ENCODE data around the gene ERCC6L2. TPM values are rescaled to one million over a fixed set of nuclear protein-coding genes. Genes with fewer than 3 reads are reported as not detected.
A peak's percentile ranks its signal among the peaks of the same experiment; 100 is the strongest.

ERCC6L2 gene
- total and polyA plus RNA-seq, 10 of the 15 experiments (the other 5 are each of a cell fraction or from before 2014, with no cell fraction given): 8.1 to 45.0 (median 22.6) TPM

DNA sequence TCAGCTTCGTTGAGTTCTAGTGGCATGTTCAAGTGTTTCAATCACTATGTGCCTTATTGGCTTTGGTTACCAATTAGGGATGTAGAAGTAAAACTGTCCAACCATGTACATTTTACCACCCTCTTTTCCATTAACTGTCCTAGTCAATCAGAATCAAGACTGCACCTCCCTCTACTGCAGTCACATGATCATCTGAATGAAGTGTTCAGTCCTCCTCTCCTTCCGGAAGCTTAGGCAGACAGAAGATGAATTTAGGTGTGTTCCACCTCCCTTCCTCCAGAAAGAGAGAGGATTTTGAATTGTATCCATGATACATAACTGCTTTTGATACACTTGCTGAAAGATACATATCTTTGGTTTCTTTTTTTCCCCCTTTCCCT lies 133.7 kb downstream of the ERCC6L2 start (continued):
- TF ChIP-seq, protein P1, sequence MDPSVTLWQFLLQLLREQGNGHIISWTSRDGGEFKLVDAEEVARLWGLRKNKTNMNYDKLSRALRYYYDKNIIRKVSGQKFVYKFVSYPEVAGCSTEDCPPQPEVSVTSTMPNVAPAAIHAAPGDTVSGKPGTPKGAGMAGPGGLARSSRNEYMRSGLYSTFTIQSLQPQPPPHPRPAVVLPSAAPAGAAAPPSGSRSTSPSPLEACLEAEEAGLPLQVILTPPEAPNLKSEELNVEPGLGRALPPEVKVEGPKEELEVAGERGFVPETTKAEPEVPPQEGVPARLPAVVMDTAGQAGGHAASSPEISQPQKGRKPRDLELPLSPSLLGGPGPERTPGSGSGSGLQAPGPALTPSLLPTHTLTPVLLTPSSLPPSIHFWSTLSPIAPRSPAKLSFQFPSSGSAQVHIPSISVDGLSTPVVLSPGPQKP (IDR thresholded peaks at IDR 0.05; ENCODE audit: low read depth, low read length): no peak
- TF ChIP-seq, protein P2, sequence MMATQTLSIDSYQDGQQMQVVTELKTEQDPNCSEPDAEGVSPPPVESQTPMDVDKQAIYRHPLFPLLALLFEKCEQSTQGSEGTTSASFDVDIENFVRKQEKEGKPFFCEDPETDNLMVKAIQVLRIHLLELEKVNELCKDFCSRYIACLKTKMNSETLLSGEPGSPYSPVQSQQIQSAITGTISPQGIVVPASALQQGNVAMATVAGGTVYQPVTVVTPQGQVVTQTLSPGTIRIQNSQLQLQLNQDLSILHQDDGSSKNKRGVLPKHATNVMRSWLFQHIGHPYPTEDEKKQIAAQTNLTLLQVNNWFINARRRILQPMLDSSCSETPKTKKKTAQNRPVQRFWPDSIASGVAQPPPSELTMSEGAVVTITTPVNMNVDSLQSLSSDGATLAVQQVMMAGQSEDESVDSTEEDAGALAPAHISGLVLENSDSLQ (IDR thresholded peaks at IDR 0.05): no peak
- TF ChIP-seq, protein P3, sequence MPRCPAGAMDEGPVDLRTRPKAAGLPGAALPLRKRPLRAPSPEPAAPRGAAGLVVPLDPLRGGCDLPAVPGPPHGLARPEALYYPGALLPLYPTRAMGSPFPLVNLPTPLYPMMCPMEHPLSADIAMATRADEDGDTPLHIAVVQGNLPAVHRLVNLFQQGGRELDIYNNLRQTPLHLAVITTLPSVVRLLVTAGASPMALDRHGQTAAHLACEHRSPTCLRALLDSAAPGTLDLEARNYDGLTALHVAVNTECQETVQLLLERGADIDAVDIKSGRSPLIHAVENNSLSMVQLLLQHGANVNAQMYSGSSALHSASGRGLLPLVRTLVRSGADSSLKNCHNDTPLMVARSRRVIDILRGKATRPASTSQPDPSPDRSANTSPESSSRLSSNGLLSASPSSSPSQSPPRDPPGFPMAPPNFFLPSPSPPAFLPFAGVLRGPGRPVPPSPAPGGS (IDR thresholded peaks at IDR 0.05; ENCODE audit: borderline replicate concordance, insufficient read depth, low read depth, low read length, poor library complexity, severe bottlenecking): no peak
- TF ChIP-seq TCF7 (IDR thresholded peaks at IDR 0.05; ENCODE audit: borderline replicate concordance): no peak

DNA sequence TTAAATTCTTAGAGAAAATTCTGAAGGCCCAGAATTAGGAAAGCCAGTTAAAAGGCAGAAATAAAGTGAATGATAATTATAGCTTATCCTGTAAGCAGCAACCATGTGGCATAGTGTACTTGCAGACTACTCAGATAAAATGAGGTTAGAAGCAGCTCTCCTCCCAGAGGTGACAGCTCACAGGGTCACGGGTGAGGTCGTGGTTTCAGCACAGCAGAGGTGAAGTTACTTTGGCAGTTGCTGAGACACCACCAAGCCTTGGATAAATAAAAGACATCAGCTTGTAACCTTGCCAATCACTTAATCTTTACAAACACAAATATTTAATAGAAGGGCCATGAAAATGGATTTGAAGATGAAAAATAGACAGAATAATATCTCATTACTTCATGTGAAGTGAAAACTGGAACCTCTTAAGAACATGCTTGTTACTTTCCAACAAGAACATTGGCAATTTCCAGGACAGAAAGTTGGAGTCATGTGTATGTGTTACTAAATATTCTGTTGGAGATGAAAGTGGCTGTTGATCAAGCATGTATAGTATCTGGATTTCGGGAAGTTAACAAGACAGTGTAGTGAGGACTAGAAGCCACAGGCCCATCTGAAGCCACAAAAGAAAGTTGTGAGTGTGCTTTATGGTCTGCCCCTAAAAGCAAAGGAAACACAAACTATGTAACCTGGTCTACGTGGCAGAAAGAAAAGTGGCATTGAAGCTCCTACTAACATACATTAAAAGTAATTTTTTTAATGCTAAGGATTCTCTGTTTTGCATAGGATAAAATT lies 134.4 kb downstream of the ERCC6L2 start:
- TF ChIP-seq, protein P4, sequence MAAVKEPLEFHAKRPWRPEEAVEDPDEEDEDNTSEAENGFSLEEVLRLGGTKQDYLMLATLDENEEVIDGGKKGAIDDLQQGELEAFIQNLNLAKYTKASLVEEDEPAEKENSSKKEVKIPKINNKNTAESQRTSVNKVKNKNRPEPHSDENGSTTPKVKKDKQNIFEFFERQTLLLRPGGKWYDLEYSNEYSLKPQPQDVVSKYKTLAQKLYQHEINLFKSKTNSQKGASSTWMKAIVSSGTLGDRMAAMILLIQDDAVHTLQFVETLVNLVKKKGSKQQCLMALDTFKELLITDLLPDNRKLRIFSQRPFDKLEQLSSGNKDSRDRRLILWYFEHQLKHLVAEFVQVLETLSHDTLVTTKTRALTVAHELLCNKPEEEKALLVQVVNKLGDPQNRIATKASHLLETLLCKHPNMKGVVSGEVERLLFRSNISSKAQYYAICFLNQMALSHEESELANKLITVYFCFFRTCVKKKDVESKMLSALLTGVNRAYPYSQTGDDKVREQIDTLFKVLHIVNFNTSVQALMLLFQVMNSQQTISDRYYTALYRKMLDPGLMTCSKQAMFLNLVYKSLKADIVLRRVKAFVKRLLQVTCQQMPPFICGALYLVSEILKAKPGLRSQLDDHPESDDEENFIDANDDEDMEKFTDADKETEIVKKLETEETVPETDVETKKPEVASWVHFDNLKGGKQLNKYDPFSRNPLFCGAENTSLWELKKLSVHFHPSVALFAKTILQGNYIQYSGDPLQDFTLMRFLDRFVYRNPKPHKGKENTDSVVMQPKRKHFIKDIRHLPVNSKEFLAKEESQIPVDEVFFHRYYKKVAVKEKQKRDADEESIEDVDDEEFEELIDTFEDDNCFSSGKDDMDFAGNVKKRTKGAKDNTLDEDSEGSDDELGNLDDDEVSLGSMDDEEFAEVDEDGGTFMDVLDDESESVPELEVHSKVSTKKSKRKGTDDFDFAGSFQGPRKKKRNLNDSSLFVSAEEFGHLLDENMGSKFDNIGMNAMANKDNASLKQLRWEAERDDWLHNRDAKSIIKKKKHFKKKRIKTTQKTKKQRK (IDR thresholded peaks at IDR 0.05; ENCODE audit: low read depth, low read length): no peak
- TF ChIP-seq NR2F1 (conservative IDR thresholded peaks at IDR 0.05): peak; percentile 63; the same call in 1 of the 2 replicates
- peak; percentile 27 to 34; a peak in 1 of 4 replicates for TF ChIP-seq BHLHE40 (IDR thresholded peaks at IDR 0.05; ENCODE audit: borderline replicate concordance in 1 of 2, low read depth in 2 of 2, low read length in 1 of 2)
- ATAC-seq: peak; percentile 63
- H3K36me3 ChIP-seq (ENCODE audit: control insufficient read depth in 2 of 2, insufficient read depth in 2 of 2, low read length in 1 of 2): peaks cover 0 to 8% of the 10 kb centered on the region in 2 experiments; a peak in 1 of 4 replicates
- ChIA-PET POLR2A (no interaction called here), RAD21 (ENCODE audit: unreplicated experiment) (no interaction called here), CTCF (no interaction called here), SMC1A (ENCODE audit: uncharacterized antibody, unreplicated experiment) (interaction anchor here (0.6 to 1.6 kb wide), 3 partner anchors 12 to 16 kb away, joined by 3 read pairs; no protein-coding TSS in a partner anchor)
- H4K20me1 ChIP-seq (ENCODE audit: control insufficient read depth, insufficient read depth): no peaks in the 10 kb centered on the region
- no peak overlapping the region for H3K4me2 ChIP-seq (ENCODE audit: control insufficient read depth, insufficient read depth)
- H3K4me3 ChIP-seq: no peak overlapping the region
- H3K79me2 ChIP-seq (ENCODE audit: control insufficient read depth, insufficient read depth, low read length): no peaks in the 10 kb centered on the region
- no TSS peak for BruUV-seq (replicated peaks)
- no peaks in the 10 kb centered on the region for H3K27me3 ChIP-seq (replicated peaks in 1 of 2; ENCODE audit: control insufficient read depth in 2 of 2, insufficient read depth in 2 of 2, low read length in 1 of 2)
- DNase-seq (ENCODE audit: low read depth, low spot score): no peak
- WGBS (ENCODE audit: insufficient coverage, insufficient replicate concordance, low lambda C conversion rate, missing lambda C conversion rate): 74% methylated on average over 4 of the region's 4 CpGs
- intact Hi-C loops (cut with micrococcal nuclease; ENCODE audit: unreplicated experiment) (no loop called here), in situ Hi-C loops (cut with MboI) (no loop called here)
- H3K9ac ChIP-seq (ENCODE audit: control insufficient read depth, insufficient read depth, low read length): no peak overlapping the region
- no peaks in the 10 kb centered on the region for H3K4me1 ChIP-seq (ENCODE audit: control insufficient read depth, insufficient read depth, low read length)
- H2AFZ ChIP-seq (ENCODE audit: control insufficient read depth, low read depth, low read length): no peak overlapping the region
- H3K9me3 ChIP-seq (replicated peaks; ENCODE audit: control insufficient read depth, insufficient read depth, low read length): no peaks in the 10 kb centered on the region
- H3K27ac ChIP-seq (ENCODE audit: control insufficient read depth, insufficient read depth): no peak overlapping the region; the same call in 1 of the 2 replicates
- no peak for FAIRE-seq

All from GM12878 (cell line).